HCT116 (cell line): Measurements from ENCODE around the gene DNAJC6. TPM values are rescaled to one million over a fixed set of nuclear protein-coding genes. Genes with fewer than 3 reads are reported as not detected.

ENCODE experiments used
- ATAC-seq: fragments of 200-7000 bp; cut with Tn5 transposase; 2 replicates; pipeline ENCODE4 v1.9.1; 2020; ENCODE audit warnings: mild to moderate bottlenecking, moderate library complexity
- BruUV-seq: library from RNA; stranded (reverse); fragments of 400-500 nt; replicated peaks from 2 replicates; lab custom pipeline; 2021; lab: Mats Ljungman, UMichigan
- CTCF ChIA-PET: fragments of 300-600 bp; sonication (Branson Sonifier 250); formaldehyde crosslinking; loops from one replicate; lab custom pipeline; 2021; ENCODE audit warnings: antibody characterized with exemption; lab: Charles Lee
- POLR2A ChIA-PET: fragments of 300-600, 350-600 bp; sonication (Branson Sonifier 250); formaldehyde crosslinking; loops from one replicate; lab custom pipeline; 2021; ENCODE audit warnings: antibody characterized with exemption; lab: Charles Lee
- RAD21 ChIA-PET, 2 experiments: fragments of 300-600 bp; sonication (Branson Sonifier 250); formaldehyde crosslinking; loops; one replicate each; lab custom pipeline; 2023; ENCODE audit warnings: low total read pairs in 2 of 2; ENCODE audit not compliant: uncharacterized antibody in 2 of 2, unreplicated experiment in 2 of 2, low non-redundant PET in 1 of 2; lab: Charles Lee
- DNase-seq: peaks from one replicate; pipeline ENCODE4 v3.0.0-alpha.2; 2010; ENCODE audit warnings: low read depth, low spot score
- H2AFZ ChIP-seq: fragments of 200-600 bp; shearing (Covaris generic), sonication (generic); 2 replicates; pipeline ENCODE4 v1.6.1; 2017; ENCODE audit warnings: low read depth, mixed run types, mixed read lengths, antibody characterized with exemption, low read length; ENCODE audit not compliant: poor library complexity, severe bottlenecking
- H3K27ac ChIP-seq: 2 replicates; pipeline ENCODE4 v1.5.1; 2012; ENCODE audit warnings: low read depth, low read length
- H3K27me3 ChIP-seq: fragments of 200-600 bp; sonication (generic); 2 replicates; pipeline ENCODE4 v1.6.1; 2016; ENCODE audit warnings: mixed run types, low read length, mixed read lengths; ENCODE audit not compliant: insufficient read depth
- H3K36me3 ChIP-seq, 2 experiments: fragments of 200-500 bp in 1 of 2; fragments of 200-600 bp in 1 of 2; sonication (Bioruptor generic) in 1 of 2; sonication (generic) in 1 of 2; 2 replicates each; pipeline versions ENCODE4 v1.5.1 to v1.6.1; 2014 to 2016; ENCODE audit warnings: low read length in 2 of 2, inconsistent platforms in 1 of 2, mixed read lengths in 1 of 2, mixed run types in 1 of 2; ENCODE audit not compliant: insufficient read depth in 2 of 2, control insufficient read depth in 1 of 2
- H3K4me1 ChIP-seq, 2 experiments: fragments of 200-600 bp in 1 of 2; sonication (generic) in 1 of 2; 2 replicates each; pipeline versions ENCODE4 v1.5.1 to v1.6.1; 2012 to 2017; ENCODE audit warnings: low read length in 2 of 2, inconsistent platforms in 1 of 2, mild to moderate bottlenecking in 1 of 2, mixed read lengths in 1 of 2, mixed run types in 1 of 2, moderate library complexity in 1 of 2; ENCODE audit not compliant: insufficient read depth in 2 of 2, control insufficient read depth in 1 of 2
- H3K4me2 ChIP-seq: fragments of 200-600 bp; sonication (generic); 2 replicates; pipeline ENCODE4 v1.6.1; 2017; ENCODE audit warnings: mixed run types, low read length, mixed read lengths
- H3K4me3 ChIP-seq, 2 experiments: fragments of 200-600 bp in 1 of 2; sonication (generic) in 1 of 2; replicated peaks in 1 of 2; 2 replicates each; pipeline ENCODE4 v1.5.1; 2011 to 2016; ENCODE audit warnings: low read length in 2 of 2, control low read depth in 1 of 2, low read depth in 1 of 2, mild to moderate bottlenecking in 1 of 2, mixed read lengths in 1 of 2, mixed run types in 1 of 2
- H3K79me2 ChIP-seq: fragments of 200-600 bp; sonication (generic); 2 replicates; pipeline ENCODE4 v1.6.1; 2017; ENCODE audit warnings: mild to moderate bottlenecking, mixed run types, low read length, moderate library complexity, mixed read lengths; ENCODE audit not compliant: insufficient read depth
- H3K9ac ChIP-seq: fragments of 200-600 bp; sonication (generic); 2 replicates; pipeline ENCODE4 v1.6.1; 2016; ENCODE audit warnings: low read length, mixed read lengths
- H3K9me2 ChIP-seq: fragments of 200-600 bp; sonication (generic), shearing (Covaris generic); 2 replicates; pipeline ENCODE4 v1.6.1; 2017; ENCODE audit warnings: mixed run types, mild to moderate bottlenecking, moderate library complexity; ENCODE audit not compliant: insufficient read depth
- H3K9me3 ChIP-seq, 2 experiments: fragments of 200-500 bp in 1 of 2; fragments of 200-600 bp in 1 of 2; sonication (Bioruptor generic) in 1 of 2; sonication (generic) in 1 of 2; 2 replicates each; pipeline ENCODE4 v1.6.1; 2014 to 2017; ENCODE audit warnings: low read length in 2 of 2, mixed read lengths in 2 of 2, inconsistent platforms in 1 of 2, low read depth in 1 of 2, mild to moderate bottlenecking in 1 of 2, mixed run types in 1 of 2, moderate library complexity in 1 of 2; ENCODE audit not compliant: control insufficient read depth in 1 of 2, insufficient read depth in 1 of 2
- H4K20me1 ChIP-seq: fragments of 200-600 bp; sonication (generic), shearing (Covaris generic); 2 replicates; pipeline ENCODE4 v1.6.1; 2017; ENCODE audit warnings: mixed run types, mild to moderate bottlenecking, moderate library complexity; ENCODE audit not compliant: insufficient read depth
- CBX3 ChIP-seq: IDR thresholded peaks from 2 replicates; pipeline ENCODE4 v1.6.1; 2012; ENCODE audit warnings: low read depth
- CEBPB ChIP-seq: IDR thresholded peaks from 2 replicates; pipeline ENCODE4 v1.6.1; 2012; ENCODE audit warnings: low read depth
- EGR1 ChIP-seq: IDR thresholded peaks from 2 replicates; pipeline ENCODE4 v1.6.1; 2012; ENCODE audit warnings: low read depth
- ELF1 ChIP-seq: IDR thresholded peaks from 2 replicates; pipeline ENCODE4 v1.6.1; 2012; ENCODE audit warnings: low read depth, borderline replicate concordance
- EZH2 ChIP-seq: fragments of 200-600 bp; sonication (generic); IDR thresholded peaks from 2 replicates; pipeline ENCODE4 v1.6.1; 2017; ENCODE audit warnings: antibody characterized with exemption, mixed run types
- EZH2phosphoT487 ChIP-seq: fragments of 200-600 bp; IDR thresholded peaks from 2 replicates; pipeline ENCODE4 v1.6.1; 2018; ENCODE audit warnings: antibody characterized with exemption, borderline replicate concordance
- FOSL1 ChIP-seq: IDR thresholded peaks from 2 replicates; pipeline ENCODE4 v1.6.1; 2012; ENCODE audit warnings: low read depth
- JUND ChIP-seq: IDR thresholded peaks from 2 replicates; pipeline ENCODE4 v1.6.1; 2012
- RAD21 ChIP-seq: IDR thresholded peaks from 2 replicates; pipeline ENCODE4 v1.6.1; 2012; ENCODE audit warnings: low read depth, mild to moderate bottlenecking
- SP1 ChIP-seq: IDR thresholded peaks from 2 replicates; pipeline ENCODE4 v1.6.1; 2012; ENCODE audit warnings: low read depth
- SRF ChIP-seq: IDR thresholded peaks from 2 replicates; pipeline ENCODE4 v1.6.1; 2012; ENCODE audit warnings: low read depth
- YY1 ChIP-seq: IDR thresholded peaks from 2 replicates; pipeline ENCODE4 v1.6.1; 2011; ENCODE audit warnings: low read length, low read depth, moderate library complexity, mild to moderate bottlenecking; ENCODE audit not compliant: insufficient replicate concordance; ENCODE audit errors: extremely low read depth
- ZFX ChIP-seq: fragments of 450-650 bp; IDR thresholded peaks from 2 replicates; pipeline ENCODE4 v1.6.1; 2017
- intact Hi-C: fragments of 100-400 bp; cut with micrococcal nuclease; formaldehyde crosslinking; loops from 2 replicates; pipeline ENCODE4 v1.10.0; 2022
- total RNA-seq: library from RNA; stranded (reverse); gene quantifications from one replicate; pipeline ENCODE4 v1.2.1, GENCODE V29; 2021; ENCODE audit not compliant: unreplicated experiment
- TF ChIP-seq, protein P1 (sequence below): IDR thresholded peaks from 2 replicates; pipeline ENCODE4 v1.6.1; 2012; ENCODE audit warnings: low read depth
- TF ChIP-seq, protein P2 (sequence below): IDR thresholded peaks from 2 replicates; pipeline ENCODE4 v1.6.1; 2011; ENCODE audit warnings: mild to moderate bottlenecking, low read length, moderate library complexity; ENCODE audit not compliant: insufficient replicate concordance; ENCODE audit errors: extremely low read depth
- TF ChIP-seq, protein P3 (sequence below), 3 experiments: fragments of 200-600 bp in 1 of 3; sonication (generic) in 1 of 3; IDR thresholded peaks in 2 of 3; conservative IDR thresholded peaks in 1 of 3; 2 replicates each; pipeline ENCODE4 v1.5.1; 2012 to 2017; ENCODE audit warnings: low read depth in 2 of 3, low read length in 2 of 3, antibody characterized with exemption in 1 of 3, borderline replicate concordance in 1 of 3, control low read depth in 1 of 3, mild to moderate bottlenecking in 1 of 3, mixed read lengths in 1 of 3, mixed run types in 1 of 3, moderate library complexity in 1 of 3; ENCODE audit not compliant: insufficient read depth in 1 of 3

Gene DNAJC6
- total RNA-seq, 1 experiment from 2014 or later = 9.0 TPM

DNA sequence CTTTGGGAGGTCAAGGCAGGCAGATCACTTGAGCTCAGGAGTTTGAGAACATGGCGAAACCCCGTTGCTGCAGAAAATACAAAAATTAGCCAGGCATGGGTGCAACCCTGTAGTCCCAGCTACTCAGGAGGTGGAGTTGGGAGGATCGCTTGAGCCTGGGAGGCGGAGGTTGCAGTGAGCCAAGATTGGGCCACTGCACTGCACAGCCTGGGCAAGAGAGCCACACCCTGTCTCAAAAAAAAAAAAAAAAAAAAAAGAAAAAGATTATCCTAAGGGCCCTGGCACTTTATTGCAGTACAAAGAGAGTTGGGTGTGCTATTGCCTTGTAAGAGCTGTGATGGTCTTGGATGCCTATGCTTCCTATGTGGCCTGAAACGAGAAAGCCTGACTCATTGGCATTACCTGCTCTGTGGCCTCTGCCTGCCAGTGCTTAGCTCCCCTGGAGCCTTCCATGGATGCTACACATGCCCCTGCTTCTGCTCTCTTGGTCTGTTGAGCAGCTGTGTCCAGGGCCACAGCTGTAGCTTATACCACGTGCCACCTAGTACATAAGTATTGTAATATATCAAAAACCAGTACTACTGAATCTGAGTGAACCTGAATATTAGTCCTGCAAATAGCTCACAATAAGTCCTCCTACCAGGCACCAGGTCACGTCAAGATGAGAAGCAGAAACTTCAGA is 45.8 kb downstream of the DNAJC6 start:
- no peak overlapping the region for H3K27ac ChIP-seq
- no peak for DNase-seq
- no peaks in the 10 kb centered on the region for H3K36me3 ChIP-seq
- ChIA-PET CTCF (no interaction called here), RAD21 (no interaction called here), POLR2A (interaction anchor here (0.7 kb wide), 1 partner anchor 58 kb away, joined by 3 read pairs; no protein-coding TSS in a partner anchor)
- H3K4me2 ChIP-seq = no peak overlapping the region
- H4K20me1 ChIP-seq = no peaks in the 10 kb centered on the region
- H3K4me3 ChIP-seq = no peak overlapping the region
- ATAC-seq = no peak
- H3K9ac ChIP-seq = no peak overlapping the region
- H3K4me1 ChIP-seq = no peaks in the 10 kb centered on the region
- H3K9me3 ChIP-seq = no peaks in the 10 kb centered on the region
- no peaks in the 10 kb centered on the region for H3K27me3 ChIP-seq
- TF ChIP-seq, protein P1, sequence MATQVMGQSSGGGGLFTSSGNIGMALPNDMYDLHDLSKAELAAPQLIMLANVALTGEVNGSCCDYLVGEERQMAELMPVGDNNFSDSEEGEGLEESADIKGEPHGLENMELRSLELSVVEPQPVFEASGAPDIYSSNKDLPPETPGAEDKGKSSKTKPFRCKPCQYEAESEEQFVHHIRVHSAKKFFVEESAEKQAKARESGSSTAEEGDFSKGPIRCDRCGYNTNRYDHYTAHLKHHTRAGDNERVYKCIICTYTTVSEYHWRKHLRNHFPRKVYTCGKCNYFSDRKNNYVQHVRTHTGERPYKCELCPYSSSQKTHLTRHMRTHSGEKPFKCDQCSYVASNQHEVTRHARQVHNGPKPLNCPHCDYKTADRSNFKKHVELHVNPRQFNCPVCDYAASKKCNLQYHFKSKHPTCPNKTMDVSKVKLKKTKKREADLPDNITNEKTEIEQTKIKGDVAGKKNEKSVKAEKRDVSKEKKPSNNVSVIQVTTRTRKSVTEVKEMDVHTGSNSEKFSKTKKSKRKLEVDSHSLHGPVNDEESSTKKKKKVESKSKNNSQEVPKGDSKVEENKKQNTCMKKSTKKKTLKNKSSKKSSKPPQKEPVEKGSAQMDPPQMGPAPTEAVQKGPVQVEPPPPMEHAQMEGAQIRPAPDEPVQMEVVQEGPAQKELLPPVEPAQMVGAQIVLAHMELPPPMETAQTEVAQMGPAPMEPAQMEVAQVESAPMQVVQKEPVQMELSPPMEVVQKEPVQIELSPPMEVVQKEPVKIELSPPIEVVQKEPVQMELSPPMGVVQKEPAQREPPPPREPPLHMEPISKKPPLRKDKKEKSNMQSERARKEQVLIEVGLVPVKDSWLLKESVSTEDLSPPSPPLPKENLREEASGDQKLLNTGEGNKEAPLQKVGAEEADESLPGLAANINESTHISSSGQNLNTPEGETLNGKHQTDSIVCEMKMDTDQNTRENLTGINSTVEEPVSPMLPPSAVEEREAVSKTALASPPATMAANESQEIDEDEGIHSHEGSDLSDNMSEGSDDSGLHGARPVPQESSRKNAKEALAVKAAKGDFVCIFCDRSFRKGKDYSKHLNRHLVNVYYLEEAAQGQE = no peak
- no peak for TF ChIP-seq YY1
- no peak for TF ChIP-seq FOSL1
- TF ChIP-seq RAD21 = no peak
- no peak for TF ChIP-seq SRF
- TF ChIP-seq ELF1 = no peak
- no peak for TF ChIP-seq EGR1
- TF ChIP-seq JUND = no peak
- no peak for TF ChIP-seq EZH2
- TF ChIP-seq, protein P2, sequence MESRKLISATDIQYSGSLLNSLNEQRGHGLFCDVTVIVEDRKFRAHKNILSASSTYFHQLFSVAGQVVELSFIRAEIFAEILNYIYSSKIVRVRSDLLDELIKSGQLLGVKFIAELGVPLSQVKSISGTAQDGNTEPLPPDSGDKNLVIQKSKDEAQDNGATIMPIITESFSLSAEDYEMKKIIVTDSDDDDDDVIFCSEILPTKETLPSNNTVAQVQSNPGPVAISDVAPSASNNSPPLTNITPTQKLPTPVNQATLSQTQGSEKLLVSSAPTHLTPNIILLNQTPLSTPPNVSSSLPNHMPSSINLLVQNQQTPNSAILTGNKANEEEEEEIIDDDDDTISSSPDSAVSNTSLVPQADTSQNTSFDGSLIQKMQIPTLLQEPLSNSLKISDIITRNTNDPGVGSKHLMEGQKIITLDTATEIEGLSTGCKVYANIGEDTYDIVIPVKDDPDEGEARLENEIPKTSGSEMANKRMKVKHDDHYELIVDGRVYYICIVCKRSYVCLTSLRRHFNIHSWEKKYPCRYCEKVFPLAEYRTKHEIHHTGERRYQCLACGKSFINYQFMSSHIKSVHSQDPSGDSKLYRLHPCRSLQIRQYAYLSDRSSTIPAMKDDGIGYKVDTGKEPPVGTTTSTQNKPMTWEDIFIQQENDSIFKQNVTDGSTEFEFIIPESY = no peak
- TF ChIP-seq, protein P3, sequence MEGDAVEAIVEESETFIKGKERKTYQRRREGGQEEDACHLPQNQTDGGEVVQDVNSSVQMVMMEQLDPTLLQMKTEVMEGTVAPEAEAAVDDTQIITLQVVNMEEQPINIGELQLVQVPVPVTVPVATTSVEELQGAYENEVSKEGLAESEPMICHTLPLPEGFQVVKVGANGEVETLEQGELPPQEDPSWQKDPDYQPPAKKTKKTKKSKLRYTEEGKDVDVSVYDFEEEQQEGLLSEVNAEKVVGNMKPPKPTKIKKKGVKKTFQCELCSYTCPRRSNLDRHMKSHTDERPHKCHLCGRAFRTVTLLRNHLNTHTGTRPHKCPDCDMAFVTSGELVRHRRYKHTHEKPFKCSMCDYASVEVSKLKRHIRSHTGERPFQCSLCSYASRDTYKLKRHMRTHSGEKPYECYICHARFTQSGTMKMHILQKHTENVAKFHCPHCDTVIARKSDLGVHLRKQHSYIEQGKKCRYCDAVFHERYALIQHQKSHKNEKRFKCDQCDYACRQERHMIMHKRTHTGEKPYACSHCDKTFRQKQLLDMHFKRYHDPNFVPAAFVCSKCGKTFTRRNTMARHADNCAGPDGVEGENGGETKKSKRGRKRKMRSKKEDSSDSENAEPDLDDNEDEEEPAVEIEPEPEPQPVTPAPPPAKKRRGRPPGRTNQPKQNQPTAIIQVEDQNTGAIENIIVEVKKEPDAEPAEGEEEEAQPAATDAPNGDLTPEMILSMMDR (IDR thresholded peaks at IDR 0.05 in 2 of 3, conservative IDR thresholded peaks at IDR 0.05 in 1 of 3; ENCODE audit: borderline replicate concordance in 1 of 3, insufficient read depth in 1 of 3, low read depth in 2 of 3, low read length in 2 of 3) = no peak
- TF ChIP-seq CEBPB = no peak
- no peak for TF ChIP-seq ZFX
- TF ChIP-seq EZH2phosphoT487 = no peak
- no peak for TF ChIP-seq CBX3
- TF ChIP-seq SP1 = no peak
- no peaks in the 10 kb centered on the region for H3K79me2 ChIP-seq
- intact Hi-C loops = no loop called here
- H3K9me2 ChIP-seq = no peaks in the 10 kb centered on the region
- no TSS peak for BruUV-seq
- H2AFZ ChIP-seq = no peak overlapping the region
